Dermis blood vessel endothelial cell (primary cell): ENCODE measurements around the gene NCK1. TPM values are rescaled to one million over a fixed set of nuclear protein-coding genes. Genes with fewer than 3 reads are reported as not detected.

Source experiments
- DNase-seq: peaks from one replicate; pipeline ENCODE4 v3.0.0; 2010
- total RNA-seq: library from RNA; depleted of rRNA; stranded (reverse); fragments of >200 nt; gene quantifications from 2 replicates; pipeline ENCODE4 v1.2.3, GENCODE V29; 2014

NCK1 gene
- total RNA-seq, 1 donor from 2014 or later: 150 TPM

GRCh38 chr3:136988651-136989050 lies 126.6 kb downstream of the NCK1 start:
- DNase-seq: no peak

GRCh38 chr3:136989781-136990524 lies 127.9 kb downstream of the NCK1 start:
- DNase-seq: no peak

- no peak for DNase-seq
Observed at GRCh38 chr3:136990826-136991225, 128.8 kb downstream of the NCK1 start.

GRCh38 chr3:136992115-136992514 lies 130.1 kb downstream of the NCK1 start:
- DNase-seq: no peak

GRCh38 chr3:136994772-136995516 lies 132.9 kb downstream of the NCK1 start:
- peak; percentile 93 for DNase-seq

GRCh38 chr3:136995652-136996051 lies 133.6 kb downstream of the NCK1 start:
- no peak for DNase-seq

Other genes starting within 250 kb of the NCK1 start
- 45.8 and 47.2 TPM in 2 replicates for gene STAG1, start 109.8 kb upstream of the NCK1 start, total RNA-seq
- gene SLC35G2, start 43.1 kb upstream of the NCK1 start, total RNA-seq: 28.8 and 31.4 TPM in 2 replicates
- 0.60 and 1.7 TPM in 2 replicates for gene IL20RB, start 95.8 kb downstream of the NCK1 start, total RNA-seq